HG03025 (cell line): ENCODE results near the gene CRYBB3.
"Not testable (repeated sequence)": the region's sequence is repeated elsewhere in the genome, so short reads cannot be mapped to it uniquely, and the experiment has no call there.

Source experiments
- ATAC-seq: cut with Tn5 transposase; IDR thresholded peaks from one replicate; pipeline ENCODE4 v1.9.1; 2021; ENCODE audit warnings: mild to moderate bottlenecking, moderate library complexity; ENCODE audit not compliant: unreplicated experiment, low FRiP score

CRYBB3 gene

DNA sequence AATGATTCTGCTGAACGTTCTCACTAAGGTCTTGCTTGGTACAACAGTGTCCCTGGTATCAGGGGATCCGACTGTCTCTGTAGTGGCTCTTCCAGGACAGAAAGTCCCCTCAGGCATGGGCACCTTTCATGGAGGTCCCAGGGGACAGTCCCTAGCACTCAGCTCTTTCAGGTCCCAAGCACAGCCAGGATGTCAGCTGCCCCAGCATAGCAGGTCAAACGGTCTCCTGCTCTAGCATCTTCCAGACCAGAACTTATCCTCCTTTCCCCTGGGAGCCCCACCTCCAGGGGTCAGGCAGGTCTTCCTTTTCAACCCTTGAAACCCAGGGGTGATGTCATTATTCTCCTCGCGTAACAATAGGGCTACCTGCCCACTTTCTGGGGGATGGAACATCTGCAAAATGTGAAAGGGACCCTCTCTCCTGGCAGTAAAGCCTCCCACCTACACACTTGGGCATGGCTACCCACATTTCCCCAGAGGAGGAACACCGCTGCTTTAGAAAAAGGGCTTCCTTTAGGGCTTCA is 24.7 kb upstream of the CRYBB3 start:
- no peak for ATAC-seq

DNA sequence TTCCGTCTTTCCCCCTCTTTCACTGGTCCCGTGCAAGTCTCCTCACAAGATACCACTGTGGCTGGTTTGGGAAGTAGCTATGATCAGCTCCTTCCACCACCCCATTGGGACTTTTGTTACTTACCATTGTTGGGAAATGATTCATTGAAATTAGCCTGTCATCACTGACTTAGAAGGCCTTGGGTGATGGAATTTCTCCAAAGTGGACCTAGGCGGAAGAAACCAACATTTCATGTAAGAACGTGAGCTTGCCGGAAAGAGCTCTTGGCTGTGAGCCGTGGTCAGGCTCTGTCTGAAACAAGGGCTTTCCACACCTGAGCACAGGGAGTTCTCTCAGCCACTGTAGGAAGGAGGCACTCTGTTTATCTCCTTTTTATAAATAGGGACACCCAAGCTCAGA is 23.5 kb upstream of the CRYBB3 start:
- no peak for ATAC-seq

DNA sequence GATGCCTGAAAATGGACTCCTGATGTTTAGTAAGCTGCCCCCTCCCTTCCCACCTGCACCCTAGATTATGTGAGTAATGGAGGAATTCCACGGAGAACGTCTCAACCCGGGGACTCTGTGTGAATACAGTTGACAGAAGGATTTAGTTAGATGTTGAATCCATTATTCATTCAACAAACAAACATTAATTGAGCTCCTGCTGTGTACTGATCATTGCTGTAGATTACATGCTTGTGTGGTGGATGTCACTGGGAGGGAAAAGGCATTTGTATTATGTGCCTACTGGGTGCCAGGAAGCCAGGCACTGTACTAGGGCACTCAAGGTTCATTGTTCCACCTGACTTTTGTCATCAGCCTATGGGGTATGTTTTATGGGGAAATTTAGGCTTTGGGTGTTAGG is 22.9 kb upstream of the CRYBB3 start:
- ATAC-seq, result no peak

DNA sequence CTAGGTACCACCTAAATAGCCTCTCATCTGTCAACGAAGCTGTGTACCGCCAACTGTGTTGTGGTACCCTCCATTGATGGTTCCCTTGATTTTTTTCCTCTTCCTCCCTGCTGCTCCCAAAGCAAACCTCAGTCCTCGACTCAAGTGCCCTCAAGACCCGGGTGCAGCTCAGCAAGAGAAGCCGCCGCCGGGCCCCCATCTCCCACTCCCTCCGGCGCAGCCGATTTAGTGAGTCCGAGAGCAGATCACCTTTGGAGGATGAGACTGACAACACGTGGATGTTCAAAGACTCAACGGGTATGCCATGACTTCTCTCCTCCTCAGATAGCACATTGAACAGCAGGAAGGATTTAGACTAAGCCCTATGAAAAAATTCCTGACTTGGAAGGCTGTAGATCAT is 22.4 kb upstream of the CRYBB3 start:
- no peak for ATAC-seq

DNA sequence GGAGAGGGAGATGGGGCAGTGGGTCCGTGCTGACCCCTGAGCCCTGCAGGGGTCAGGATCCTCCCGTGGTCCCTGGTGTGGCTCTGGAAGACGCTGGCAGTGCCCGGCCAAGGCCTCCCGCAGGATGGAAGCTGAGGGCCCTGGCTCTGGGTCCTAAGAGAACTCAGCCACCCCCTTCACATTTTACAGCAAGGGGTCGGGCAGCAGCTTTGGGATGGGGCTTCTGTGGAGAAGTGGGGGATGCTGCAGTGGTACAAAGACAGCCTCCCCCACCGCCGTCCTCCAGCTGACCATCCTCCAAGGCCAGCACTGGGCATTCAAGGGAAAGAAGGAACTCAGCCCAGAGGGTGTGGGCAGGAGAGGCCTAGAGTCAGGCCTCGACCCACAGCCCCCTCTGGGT is 21.8 kb upstream of the CRYBB3 start:
- no peak for ATAC-seq

DNA sequence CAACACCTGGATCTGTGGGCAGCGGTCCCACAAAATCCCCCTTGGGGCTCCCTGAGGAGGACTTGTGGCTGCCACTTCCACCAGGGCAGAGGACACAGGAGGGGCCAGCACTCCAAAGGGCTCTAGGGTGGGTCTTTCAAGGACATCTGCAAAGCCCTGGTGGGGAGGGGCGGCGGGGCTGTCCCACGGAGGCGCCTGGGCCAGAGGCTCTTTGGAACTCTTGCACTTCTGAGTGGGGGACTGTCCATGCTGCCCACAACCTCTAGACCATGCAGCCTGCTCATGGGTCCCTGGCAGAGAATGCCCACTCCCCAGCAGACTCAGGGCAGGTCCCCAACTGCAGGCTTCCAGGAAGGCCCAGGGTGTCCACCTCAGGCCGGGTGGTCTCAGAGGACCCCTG is 21.3 kb upstream of the CRYBB3 start:
- ATAC-seq, result not testable (repeated sequence)

DNA sequence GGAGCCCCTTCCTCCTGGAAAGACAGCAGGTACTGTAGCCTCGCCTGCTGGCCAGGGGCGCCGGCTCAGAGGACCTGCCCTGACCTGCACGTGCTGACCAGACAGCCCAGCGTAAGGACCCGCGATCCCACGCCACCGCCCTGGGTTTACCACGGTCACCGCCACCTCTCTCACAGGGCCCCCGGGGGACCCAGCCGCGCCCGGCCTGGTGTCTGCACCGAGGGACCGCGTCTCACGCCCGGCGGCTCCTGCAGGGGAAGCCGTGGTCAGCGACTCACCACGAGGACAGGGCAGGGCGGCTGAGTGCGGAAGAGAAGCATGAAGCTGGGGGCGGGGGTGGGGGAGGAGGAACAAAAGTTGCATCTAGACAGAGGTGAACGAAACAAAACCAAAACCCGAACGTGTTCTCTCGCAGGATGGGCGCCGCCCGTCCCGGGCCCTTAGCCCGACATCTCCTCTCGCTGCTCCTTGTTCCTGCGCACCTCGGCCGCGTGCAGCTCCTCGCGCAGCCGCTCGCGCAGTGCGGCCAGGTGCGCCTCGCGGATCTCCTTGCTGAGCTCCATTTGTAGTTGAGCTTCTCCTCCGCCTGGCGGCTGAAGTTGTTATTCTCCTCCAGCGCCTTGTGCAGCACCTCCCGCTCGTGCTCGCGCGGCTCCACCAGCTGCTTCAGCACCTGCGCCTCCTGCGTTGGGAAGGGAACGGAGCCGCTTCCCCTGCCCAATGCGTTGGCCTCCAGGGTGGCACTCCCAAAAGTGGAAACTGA is 20.6 kb upstream of the CRYBB3 start:
- not testable (repeated sequence) for ATAC-seq

DNA sequence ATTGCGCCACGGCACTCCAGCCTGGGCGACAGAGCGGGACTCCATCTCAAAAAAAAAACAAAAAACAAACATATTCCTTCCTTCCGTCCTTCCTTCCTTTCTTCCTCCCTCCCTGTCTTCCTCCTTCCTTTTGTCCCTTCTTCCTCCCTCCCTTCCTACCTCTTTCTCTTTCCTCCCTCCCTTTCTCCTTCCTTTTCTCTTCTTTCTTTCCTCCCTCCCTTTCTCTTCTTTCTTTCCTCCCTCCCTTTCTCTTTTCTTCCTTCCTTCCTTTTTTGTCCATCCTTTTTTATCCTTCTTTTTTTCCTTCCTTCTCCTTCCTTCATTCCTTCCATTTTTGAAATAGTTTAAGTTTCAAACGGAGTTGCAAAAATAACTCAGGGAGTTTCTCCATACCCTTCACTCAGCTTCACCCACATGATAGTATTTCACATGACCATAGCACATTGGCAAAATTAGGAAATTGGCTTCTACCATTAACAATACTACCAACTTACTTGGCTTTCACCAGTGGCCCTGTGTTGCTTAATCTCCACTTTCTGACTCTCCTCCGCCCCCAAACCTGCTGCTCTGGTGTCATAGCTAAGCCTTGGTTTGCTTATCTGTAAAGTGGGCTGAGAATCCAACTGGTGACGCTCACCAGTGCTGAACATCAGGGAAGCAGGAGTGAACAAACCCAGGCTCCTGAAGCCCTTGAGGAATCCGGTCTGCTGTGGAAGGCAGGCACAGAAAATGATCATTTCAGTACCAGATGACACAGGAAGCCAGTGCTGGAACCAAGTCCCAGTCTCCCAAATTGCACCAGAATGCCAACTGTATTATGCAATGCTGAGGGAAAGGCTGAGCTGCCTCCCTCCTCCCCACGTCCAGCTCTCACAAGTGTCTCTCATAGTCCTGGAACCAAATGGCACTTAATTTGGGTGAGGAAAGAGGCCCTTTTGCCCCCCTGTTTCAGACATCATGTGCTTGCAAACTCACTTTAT is 17.2 kb upstream of the CRYBB3 start:
- ATAC-seq, result no peak

DNA sequence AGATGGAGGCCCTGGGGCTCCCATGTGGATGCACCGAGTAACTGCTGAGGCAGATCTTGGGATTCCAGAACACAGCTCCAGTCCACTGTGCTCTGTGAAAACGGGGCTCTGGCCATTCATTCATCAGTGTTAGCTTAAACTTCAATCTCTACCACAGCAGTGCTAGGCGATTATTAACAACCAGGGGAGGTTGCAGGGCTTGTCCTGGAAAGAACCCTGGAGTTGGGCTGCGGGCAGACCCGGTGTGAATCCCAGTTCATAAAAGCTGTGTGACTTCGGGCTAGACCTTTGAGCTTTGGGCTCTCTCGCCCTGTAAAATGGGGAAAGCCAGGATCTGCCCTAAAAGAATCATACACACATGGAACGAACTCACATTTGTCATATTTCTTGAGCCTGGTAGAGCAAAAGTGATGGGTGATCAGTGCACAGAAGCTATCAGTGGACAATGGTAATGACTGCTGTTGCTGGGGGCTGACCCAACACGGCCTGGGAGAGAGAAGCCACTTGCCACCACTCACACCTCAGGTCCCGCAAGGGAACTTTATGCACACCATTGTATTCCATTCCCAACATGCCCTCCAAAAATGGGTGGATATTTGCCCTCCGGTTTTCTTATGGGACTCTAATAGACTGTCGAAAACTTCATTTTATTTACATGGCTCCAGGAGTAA is 15.6 kb upstream of the CRYBB3 start:
- ATAC-seq, result no peak

DNA sequence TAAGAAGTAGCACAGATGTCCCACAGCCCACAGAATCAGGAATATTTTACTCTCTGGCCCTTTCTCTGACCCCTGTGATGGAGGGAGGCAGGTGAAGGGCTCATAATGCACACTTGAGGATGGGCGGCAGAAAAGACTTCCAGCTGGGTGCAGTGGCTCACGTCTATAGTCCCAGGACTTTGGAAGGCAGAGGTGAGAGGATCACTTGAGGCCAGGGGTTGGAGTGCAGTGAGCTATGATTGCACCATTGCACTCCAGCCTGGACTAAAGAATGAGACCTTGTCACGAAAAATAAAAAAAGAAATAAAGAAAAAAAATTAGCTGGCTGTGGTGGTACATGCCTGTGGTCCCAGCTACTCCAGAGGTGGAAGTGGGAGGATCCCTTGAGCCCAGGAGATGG is 13.5 kb upstream of the CRYBB3 start:
- ATAC-seq, result no peak

DNA sequence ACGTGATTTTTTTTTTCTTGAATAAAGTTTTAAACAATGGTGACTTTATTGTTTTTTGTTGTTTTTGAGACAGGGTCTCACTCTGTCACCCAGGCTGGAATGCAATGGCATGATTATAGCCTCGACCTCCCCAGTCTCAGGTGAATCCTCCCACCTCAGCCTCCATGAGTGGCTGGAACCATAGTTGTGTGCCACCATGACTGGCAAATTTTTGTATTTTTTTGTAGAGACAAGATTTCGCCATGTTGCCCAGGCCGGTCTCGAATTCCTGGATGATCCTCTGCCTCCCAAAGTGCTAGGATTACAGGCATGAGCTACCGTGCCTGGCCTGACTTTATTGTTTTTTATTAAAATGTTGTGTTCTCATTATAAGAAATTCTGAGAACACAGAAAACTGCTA is 12.2 kb upstream of the CRYBB3 start:
- no peak for ATAC-seq

DNA sequence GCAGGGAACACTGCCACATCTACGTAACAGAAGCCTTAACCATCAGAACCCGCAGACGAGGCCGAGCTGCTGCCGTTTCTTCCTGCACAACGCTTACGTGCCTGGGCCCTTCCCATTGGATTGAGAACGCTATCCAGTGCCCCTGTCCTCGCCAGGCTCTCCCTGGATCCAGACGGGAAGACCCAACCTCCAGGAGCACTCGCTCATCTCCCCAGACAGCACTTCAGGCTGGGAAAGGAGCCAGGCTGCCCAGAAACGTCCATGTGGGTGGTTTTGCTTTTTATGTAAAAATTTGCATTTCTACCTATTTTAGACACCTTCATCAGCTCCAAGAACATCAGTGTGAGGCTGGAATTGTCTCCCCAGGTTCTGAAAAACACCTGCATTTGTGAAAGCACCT is 7.3 kb upstream of the CRYBB3 start:
- no peak for ATAC-seq

DNA sequence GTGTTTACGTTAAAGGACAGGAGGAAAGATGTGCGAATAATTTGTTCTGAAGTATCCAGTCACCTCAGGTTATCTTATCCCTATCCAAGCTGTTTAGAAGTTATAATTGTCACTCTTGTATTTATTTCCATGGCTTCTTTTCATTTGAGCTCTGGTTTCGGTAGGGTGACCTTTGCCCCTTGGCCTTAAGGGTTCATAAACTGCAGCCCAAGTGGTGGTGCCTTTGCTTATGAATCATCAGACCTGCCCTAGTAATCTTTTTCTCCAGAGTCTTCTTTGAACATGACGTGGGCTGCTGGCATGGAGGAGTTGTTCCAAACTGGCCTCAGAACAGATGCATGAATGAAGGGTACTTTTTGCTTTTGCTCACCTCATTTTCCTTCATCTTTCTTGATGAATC is 6.5 kb upstream of the CRYBB3 start:
- ATAC-seq, result no peak

DNA sequence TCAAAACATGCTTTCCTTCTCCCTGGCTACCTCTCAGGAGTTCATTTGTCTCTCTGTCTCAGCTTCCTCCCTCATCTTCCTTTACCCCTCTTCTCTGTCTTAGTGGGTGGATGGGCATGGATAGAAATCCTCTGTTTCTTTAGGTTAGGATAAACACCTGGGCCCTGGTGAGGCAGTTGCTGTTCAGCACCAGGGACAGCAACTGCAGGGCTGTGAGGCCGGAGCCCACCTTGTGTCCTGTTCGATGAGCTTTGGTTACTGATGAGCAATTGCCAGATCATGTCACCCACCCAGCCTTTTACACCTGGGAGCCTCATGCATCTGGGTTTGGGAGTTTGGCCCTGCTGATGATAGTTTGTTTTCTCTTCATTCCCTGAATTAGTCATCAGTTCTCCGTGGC is 6.1 kb upstream of the CRYBB3 start:
- no peak for ATAC-seq

DNA sequence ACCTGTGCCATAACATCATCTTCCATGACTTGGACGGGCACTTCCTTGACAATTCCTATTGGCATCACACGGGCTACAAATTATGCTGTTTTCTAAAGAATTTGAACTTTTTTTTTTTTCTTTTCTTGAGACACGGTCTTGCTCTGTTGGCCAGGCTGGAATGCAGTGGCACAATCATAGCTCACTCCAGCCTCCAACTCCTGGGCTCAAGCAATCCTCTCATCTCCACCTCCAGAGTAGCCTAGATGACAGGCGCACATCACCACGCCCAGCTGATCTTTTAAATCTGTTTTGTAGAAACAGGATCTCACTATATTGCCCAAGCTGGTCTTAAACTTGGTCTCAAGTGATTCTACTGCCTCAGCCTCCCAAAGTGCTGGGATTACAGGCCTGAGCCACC is 3.3 kb upstream of the CRYBB3 start:
- ATAC-seq, result no peak

DNA sequence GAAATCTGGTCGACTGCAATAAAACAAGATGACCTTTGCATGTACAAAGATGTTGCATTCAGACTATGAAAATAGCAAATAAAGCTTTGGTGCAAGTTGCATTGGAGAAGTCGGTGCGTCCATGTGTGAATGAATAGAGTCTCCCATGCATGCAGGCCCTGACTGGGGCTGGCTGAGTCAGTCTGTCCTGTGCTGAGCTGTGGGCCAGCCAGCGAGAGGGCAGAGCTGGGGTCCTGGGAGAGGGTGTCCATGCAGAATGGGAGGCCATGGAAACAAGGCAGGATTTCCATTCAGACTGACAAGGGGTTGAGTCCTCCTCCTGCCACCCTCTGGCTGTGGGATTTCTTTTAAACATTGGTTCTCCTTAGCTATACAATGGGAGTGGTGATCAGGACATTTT is 2.3 kb upstream of the CRYBB3 start:
- ATAC-seq, result no peak

DNA sequence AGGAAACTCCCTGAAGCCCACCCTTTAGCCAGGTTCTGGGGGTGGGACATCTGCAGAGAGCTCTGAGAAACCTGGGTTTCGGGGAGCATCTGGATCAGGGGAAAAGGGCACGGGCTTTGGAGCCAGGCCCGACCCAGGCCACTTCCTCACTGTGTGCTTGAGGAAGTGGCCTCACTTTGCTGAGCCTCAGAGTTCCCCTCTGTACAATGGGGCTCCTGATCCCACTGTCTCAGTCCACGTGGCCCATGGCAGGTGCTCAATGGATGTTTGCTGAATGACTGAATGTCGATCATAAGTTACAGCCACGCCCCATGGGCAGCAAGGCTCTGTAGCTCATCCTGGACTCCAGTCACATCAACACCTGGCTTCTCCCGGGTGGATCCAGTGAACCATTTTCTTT is 1.3 kb downstream of the CRYBB3 start:
- no peak for ATAC-seq

DNA sequence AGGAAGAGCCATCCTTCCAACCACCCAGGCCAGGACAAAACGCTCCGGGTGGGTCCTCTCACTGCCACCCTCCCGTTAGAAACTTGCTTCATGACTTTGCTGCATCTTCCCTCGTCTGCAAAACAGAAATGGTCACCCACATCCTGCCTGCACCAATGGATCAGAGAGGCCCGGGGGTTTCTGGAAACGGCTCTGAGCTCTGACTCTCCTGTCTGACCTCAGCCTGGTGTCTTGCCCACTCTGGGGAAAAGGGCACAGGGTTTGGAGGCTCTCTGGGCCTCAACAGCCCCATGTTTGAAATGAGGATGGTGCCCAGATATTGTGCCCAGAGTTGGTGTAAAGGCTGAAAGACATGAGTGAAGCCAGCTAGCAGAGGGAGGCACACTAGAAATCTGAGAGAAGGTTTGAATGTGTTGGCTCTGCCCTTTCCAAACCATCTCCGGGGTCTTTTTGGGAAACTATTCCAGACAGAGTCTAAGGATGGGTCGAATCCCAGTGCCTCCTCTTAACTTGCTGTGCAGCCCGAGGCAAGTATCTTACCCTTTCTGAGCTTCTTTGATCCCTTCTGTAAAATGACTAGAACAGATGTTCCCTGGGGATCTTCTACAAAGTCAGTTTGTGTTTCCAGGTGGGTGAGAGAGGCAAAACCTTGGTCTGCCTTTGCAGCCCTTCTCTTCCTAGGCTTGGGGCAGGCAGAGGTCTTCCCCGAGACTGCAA is 2.1 kb downstream of the CRYBB3 start:
- no peak for ATAC-seq

DNA sequence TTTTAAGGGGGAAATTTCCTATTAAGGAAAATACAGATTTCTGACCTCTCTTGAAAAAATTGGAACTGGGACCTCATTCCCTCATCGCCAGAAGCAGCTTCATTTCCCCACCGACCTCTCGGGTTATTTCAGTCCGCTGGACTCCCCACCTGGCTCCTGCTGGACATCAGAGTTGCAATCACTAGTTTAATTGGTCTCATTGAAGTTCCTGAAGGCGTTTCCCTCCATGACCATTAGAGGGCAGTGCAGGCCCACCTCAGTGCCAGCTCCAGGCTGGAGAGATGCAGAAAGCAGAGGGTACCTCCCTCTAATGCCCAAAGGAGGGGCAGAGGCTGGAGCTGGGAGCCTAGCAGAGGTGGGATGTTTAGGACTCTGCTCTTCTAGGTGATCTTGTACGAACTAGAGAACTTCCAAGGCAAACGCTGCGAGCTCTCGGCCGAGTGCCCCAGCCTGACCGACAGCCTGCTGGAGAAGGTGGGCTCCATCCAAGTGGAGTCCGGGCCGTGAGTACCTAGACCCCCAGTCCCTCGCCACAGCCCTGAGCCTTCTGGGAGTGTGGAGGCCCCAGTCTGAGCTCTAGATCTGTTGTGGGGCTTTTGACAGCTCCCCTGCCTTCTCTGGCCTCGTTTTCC is 2.7 kb downstream of the CRYBB3 start:
- ATAC-seq, result no peak

DNA sequence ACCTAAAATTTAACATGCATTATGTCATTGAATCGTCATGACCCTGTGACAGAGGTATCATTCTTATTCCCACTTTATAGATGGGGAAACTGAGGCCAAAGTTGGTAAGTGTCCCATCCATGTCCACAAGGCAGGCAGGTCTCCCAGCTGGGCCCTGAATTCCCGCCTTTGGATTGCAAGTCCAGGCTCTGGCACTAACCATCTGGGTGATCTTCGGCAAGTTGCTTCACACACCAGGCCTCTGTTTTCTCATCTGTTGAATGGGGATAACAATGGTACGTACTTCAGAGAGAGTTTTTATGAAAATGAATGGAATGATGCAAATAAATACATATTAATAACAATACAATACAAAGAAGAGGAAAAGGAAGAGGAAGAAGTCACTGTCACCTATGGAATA is 3.4 kb downstream of the CRYBB3 start:
- ATAC-seq, result no peak
